HG02588 (cell line): ENCODE results near the gene ABCC1.
"Not testable (repeated sequence)": the region's sequence is repeated elsewhere in the genome, so short reads cannot be mapped to it uniquely, and the experiment has no call there.

ENCODE experiments used
- ATAC-seq: cut with Tn5 transposase; IDR thresholded peaks from one replicate; pipeline ENCODE4 v1.9.1; 2021; ENCODE audit warnings: mild to moderate bottlenecking, moderate library complexity; ENCODE audit not compliant: unreplicated experiment

ABCC1 gene

GRCh38 chr16:16127469-16128116 is 178.2 kb downstream of the ABCC1 start:
- no peak for ATAC-seq

- ATAC-seq, result no peak
Measured at GRCh38 chr16:16131204-16131603, 181.8 kb downstream of the ABCC1 start.

GRCh38 chr16:16131659-16132058 is 182.2 kb downstream of the ABCC1 start:
- no peak for ATAC-seq

- no peak for ATAC-seq
Measured at GRCh38 chr16:16133943-16134604, 184.7 kb downstream of the ABCC1 start.

- no peak for ATAC-seq
Measured at GRCh38 chr16:16136588-16136987, 187.2 kb downstream of the ABCC1 start.

GRCh38 chr16:16137110-16137509 is 187.7 kb downstream of the ABCC1 start:
- ATAC-seq, result no peak

GRCh38 chr16:16138034-16138635 is 188.7 kb downstream of the ABCC1 start:
- no peak for ATAC-seq

- ATAC-seq, result no peak
Measured at GRCh38 chr16:16139061-16139460, 189.6 kb downstream of the ABCC1 start.

GRCh38 chr16:16139806-16140205 is 190.4 kb downstream of the ABCC1 start:
- ATAC-seq, result no peak

- ATAC-seq, result no peak
Measured at GRCh38 chr16:16140537-16140936, 191.1 kb downstream of the ABCC1 start.

GRCh38 chr16:16141141-16141540 is 191.7 kb downstream of the ABCC1 start:
- ATAC-seq, result no peak

- ATAC-seq, result no peak
Measured at GRCh38 chr16:16141784-16142396, 192.5 kb downstream of the ABCC1 start.

GRCh38 chr16:16143038-16143763 is 193.8 kb downstream of the ABCC1 start:
- ATAC-seq, result no peak

- ATAC-seq, result no peak
Measured at GRCh38 chr16:16143931-16144330, 194.5 kb downstream of the ABCC1 start.

- no peak for ATAC-seq
Measured at GRCh38 chr16:16144416-16144815, 195.0 kb downstream of the ABCC1 start.

GRCh38 chr16:16145286-16145685 is 195.9 kb downstream of the ABCC1 start:
- ATAC-seq, result no peak

GRCh38 chr16:16146380-16147315 is 197.2 kb downstream of the ABCC1 start:
- no peak for ATAC-seq

- ATAC-seq, result no peak
Measured at GRCh38 chr16:16147316-16147999, 198.0 kb downstream of the ABCC1 start.

GRCh38 chr16:16148000-16148599 is 198.7 kb downstream of the ABCC1 start:
- ATAC-seq, result not testable (repeated sequence)
